CD4-positive, alpha-beta memory T cell (primary cell): ENCODE measurements around the gene RBBP8NL. TPM values are rescaled to one million over a fixed set of nuclear protein-coding genes. Genes with fewer than 3 reads are reported as not detected.

Experiments used
- CTCF ChIA-PET: fragments of 350-600 bp; sonication (Branson Sonifier 250); formaldehyde crosslinking; loops from one replicate; lab custom pipeline; 2021; ENCODE audit warnings: inconsistent platforms; ENCODE audit not compliant: partially characterized antibody; lab: Charles Lee
- POLR2A ChIA-PET: fragments of 350-600 bp; sonication (Branson Sonifier 250); formaldehyde crosslinking; loops from one replicate; lab custom pipeline; 2021; ENCODE audit not compliant: partially characterized antibody; lab: Charles Lee
- DNase-seq, 5 donors: peaks; one replicate each; pipeline versions ENCODE4 v3.0.0 to v3.0.0-alpha.2; 2020 to 2022; ENCODE audit warnings: mixed read lengths in 1 of 5
- H3K27ac ChIP-seq: one replicate; pipeline ENCODE4 v1.7.0; 2013; ENCODE audit warnings: low read depth, low read length
- H3K27me3 ChIP-seq: 2 replicates; pipeline ENCODE4 v1.7.0; 2013; ENCODE audit warnings: mild to moderate bottlenecking, low read length, moderate library complexity; ENCODE audit not compliant: insufficient read depth
- H3K36me3 ChIP-seq: 2 replicates; pipeline ENCODE4 v1.7.0; 2013; ENCODE audit warnings: mild to moderate bottlenecking, low read length, moderate library complexity; ENCODE audit not compliant: insufficient read depth
- H3K4me1 ChIP-seq: 2 replicates; pipeline ENCODE4 v1.7.0; 2013; ENCODE audit warnings: mild to moderate bottlenecking, low read length, moderate library complexity; ENCODE audit not compliant: insufficient read depth
- H3K4me3 ChIP-seq, 2 donors: one replicate each; pipeline ENCODE4 v1.7.0; 2013; ENCODE audit warnings: low read length in 2 of 2, mild to moderate bottlenecking in 1 of 2
- H3K9me3 ChIP-seq, 2 donors: one replicate each; pipeline ENCODE4 v1.7.0; 2013; ENCODE audit warnings: low read length in 2 of 2, control low read depth in 1 of 2; ENCODE audit not compliant: control insufficient read depth in 1 of 2
- H3K27ac Mint-ChIP-seq, 7 donors: one replicate each; pipeline ENCODE4 v1.8.0; 2020 to 2021; ENCODE audit warnings: mixed read lengths in 7 of 7, mild to moderate bottlenecking in 6 of 7, inconsistent platforms in 3 of 7, moderate library complexity in 3 of 7
- H3K27me3 Mint-ChIP-seq, 2 donors: one replicate each; pipeline ENCODE4 v1.8.0; 2020 to 2021; ENCODE audit warnings: mixed read lengths in 2 of 2
- H3K36me3 Mint-ChIP-seq, 2 donors: one replicate each; pipeline ENCODE4 v1.8.0; 2020 to 2021; ENCODE audit warnings: mixed read lengths in 2 of 2, inconsistent platforms in 1 of 2, mild to moderate bottlenecking in 1 of 2
- H3K4me1 Mint-ChIP-seq, 4 donors: one replicate each; pipeline ENCODE4 v1.8.0; 2020 to 2021; ENCODE audit warnings: mixed read lengths in 4 of 4, mild to moderate bottlenecking in 1 of 4
- H3K4me3 Mint-ChIP-seq, 8 donors: one replicate each; pipeline ENCODE4 v1.8.0; 2020 to 2021; ENCODE audit warnings: mixed read lengths in 8 of 8, mild to moderate bottlenecking in 7 of 8, moderate library complexity in 6 of 8, inconsistent platforms in 3 of 8
- H3K9me3 Mint-ChIP-seq, 8 donors: one replicate each; pipeline ENCODE4 v1.8.0; 2020 to 2021; ENCODE audit warnings: mixed read lengths in 8 of 8, mild to moderate bottlenecking in 5 of 8, inconsistent platforms in 3 of 8, moderate library complexity in 1 of 8
- intact Hi-C: fragments of 100-400 bp; cut with micrococcal nuclease; formaldehyde crosslinking; loops from one replicate; pipeline ENCODE4 v1.15.1; 2023
- polyA plus RNA-seq, 2 donors: library from polyadenylated mRNA; unstranded; fragments of 300-500 nt; fragmentation: Illumina TruSeq; gene quantifications; one replicate each; pipeline ENCODE4 v1.2.3, GENCODE V29; 2021
- total RNA-seq, 2 experiments: library from RNA; stranded (reverse); gene quantifications; one replicate each; pipeline ENCODE4 v1.2.3, GENCODE V29; 2021

Gene RBBP8NL
- total and polyA plus RNA-seq, 4 experiments from 2014 or later, result not detected

DNA sequence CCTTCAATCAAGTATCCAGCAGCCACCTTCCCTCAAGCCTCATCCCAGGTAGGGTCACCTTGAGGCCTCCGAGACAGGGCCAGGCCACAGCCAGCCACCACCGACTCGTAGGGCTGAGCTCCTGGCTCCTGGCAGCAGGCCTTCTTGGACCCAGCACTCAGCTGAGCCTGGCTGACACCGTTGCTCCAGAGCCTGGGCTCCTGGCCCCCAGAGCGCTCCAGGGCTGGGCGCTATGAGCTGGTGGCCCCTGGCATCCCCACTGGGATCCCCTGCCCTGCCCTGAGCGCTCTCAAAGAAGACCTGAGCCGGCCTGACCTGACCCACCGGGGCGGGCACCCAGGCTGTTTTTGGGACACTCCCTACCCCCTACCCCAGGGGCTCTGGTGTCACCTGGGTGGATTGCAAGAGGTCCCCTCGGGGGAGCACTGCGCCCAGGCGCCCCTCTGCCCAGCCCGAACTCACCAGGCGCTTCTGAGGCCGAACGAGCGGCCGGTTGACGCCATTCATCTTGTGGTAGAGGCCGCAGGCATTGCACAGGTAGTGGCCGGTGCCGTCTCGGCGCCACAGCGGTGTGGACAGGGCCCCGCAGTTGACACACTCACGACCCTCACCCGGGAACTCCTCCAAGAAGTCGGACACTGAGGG is 45.7 kb upstream of the RBBP8NL start:
- no peaks in the 10 kb centered on the region for H3K9me3 ChIP-seq
- no peaks in the 10 kb centered on the region for H3K27me3 ChIP-seq
- Mint-ChIP-seq H3K4me1 (peaks cover 0 to 7% (median under 1%) of the 10 kb centered on the region in 4 donors), H3K27me3 (peaks cover 17 to 34% of the 10 kb centered on the region in 2 donors), H3K27ac (no peak overlapping the region), H3K36me3 (no peaks in the 10 kb centered on the region), H3K4me3 (no peak overlapping the region), H3K9me3 (no peaks in the 10 kb centered on the region)
- intact Hi-C loops, result no loop called here
- H3K27ac ChIP-seq, result no peak overlapping the region
- H3K36me3 ChIP-seq, result no peaks in the 10 kb centered on the region
- CTCF ChIA-PET, result no interaction called here
- no peak for DNase-seq
- POLR2A ChIA-PET, result no interaction called here
- no peak overlapping the region for H3K4me3 ChIP-seq
- H3K4me1 ChIP-seq, result no peaks in the 10 kb centered on the region

DNA sequence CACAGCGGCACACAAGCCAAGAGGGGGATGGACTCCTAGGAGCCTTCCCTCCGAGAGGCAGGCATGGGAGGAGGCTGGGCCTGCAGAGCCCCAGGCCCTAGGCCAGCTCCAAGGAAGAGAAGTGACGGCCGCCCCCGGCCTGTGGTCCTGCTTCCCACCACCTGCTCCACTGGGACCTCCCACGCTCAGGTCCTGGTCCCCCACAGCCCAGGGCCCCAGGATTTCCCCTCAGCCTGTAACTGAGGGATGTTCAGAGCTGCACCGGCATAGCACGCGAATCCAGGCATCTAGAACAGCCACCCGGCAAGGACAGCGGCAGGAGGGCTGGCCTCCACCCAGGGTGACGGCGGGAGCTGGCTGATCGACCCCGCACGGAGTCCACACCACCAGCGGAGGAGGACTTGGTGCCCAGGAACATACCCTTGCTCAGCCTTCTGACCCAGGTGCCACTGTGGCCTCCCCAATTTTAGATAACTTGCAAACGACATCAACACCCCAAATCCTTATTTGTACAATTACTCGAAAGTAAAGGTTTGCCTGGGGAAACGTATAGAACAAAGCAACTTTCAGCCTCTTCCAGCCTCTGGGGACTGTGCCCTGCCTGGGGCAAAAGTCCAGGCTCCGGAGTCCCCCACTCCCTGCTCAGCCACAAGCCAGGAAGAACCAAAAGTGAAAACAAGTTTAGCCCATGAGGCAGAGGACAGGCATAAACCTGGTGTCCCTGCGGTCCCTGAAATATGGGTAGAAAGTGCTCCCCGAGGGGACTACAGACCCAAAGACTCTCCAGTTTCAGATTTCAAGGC is 45.0 kb upstream of the RBBP8NL start:
- DNase-seq, result no peak
- H3K4me3 Mint-ChIP-seq, result no peak overlapping the region
- Histone ChIP-seq H3K27ac (no peak overlapping the region), H3K36me3 (no peaks in the 10 kb centered on the region), H3K4me3 (no peak overlapping the region), H3K4me1 (no peaks in the 10 kb centered on the region), H3K9me3 (no peaks in the 10 kb centered on the region), H3K27me3 (no peaks in the 10 kb centered on the region)
- peaks cover 0 to 7% (median under 1%) of the 10 kb centered on the region in 4 donors for H3K4me1 Mint-ChIP-seq
- ChIA-PET POLR2A (no interaction called here), CTCF (no interaction called here)
- intact Hi-C loops, result no loop called here
- no peaks in the 10 kb centered on the region for H3K9me3 Mint-ChIP-seq
- H3K27ac Mint-ChIP-seq, result no peak overlapping the region
- peaks cover 20 to 28% of the 10 kb centered on the region in 2 donors for H3K27me3 Mint-ChIP-seq
- no peaks in the 10 kb centered on the region for H3K36me3 Mint-ChIP-seq

DNA sequence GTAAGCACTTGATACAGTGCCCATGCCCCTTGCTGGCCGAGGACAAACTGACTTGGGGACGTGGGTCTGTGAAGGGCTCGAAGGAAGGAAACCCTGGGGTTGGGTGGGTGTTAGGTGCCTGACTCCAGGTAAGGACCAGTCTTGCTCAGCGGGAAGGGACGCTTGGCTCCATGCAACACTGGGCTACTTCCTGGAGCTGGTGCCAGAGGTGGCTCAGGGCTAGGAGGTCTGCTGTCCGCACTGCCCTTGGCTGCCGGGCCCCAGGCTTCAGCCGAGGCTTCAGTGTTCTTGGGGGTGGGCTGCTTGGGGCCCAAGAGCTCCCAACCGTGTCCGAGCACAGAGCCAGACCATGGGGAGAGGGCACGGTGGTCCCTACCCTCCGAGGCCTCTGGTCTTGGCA is 43.1 kb upstream of the RBBP8NL start:
- Histone ChIP-seq H3K36me3 (no peaks in the 10 kb centered on the region), H3K27ac (no peak overlapping the region), H3K9me3 (no peaks in the 10 kb centered on the region), H3K4me1 (no peaks in the 10 kb centered on the region), H3K4me3 (no peak overlapping the region), H3K27me3 (no peaks in the 10 kb centered on the region)
- Mint-ChIP-seq H3K4me1 (no peaks in the 10 kb centered on the region), H3K27me3 (peaks cover 20 to 23% of the 10 kb centered on the region in 2 donors), H3K36me3 (no peaks in the 10 kb centered on the region), H3K9me3 (no peaks in the 10 kb centered on the region), H3K4me3 (no peak overlapping the region), H3K27ac (no peak overlapping the region)
- intact Hi-C loops, result no loop called here
- ChIA-PET CTCF (no interaction called here), POLR2A (no interaction called here)
- DNase-seq, result no peak

DNA sequence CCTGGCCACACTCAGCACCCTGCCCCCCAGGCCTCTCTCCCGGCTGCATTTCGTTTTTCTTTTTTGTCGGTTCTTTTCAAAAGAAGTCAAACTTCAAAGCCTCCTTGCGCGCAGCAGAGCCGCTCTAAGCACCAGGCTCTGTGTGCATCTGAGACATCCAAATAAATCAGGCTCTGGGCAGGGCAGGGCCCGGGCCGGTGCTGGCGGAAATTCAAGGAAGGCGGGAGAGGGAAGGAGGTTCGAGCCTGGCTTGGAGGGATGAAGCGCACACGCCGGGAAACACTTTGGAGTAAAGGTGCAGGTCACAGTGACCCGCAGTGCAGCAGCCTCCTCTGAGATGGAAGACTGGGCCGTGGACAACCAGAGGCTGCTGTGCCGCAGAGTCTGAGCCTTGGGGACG is 42.7 kb upstream of the RBBP8NL start:
- no peak overlapping the region for H3K27ac ChIP-seq
- peaks cover 20 to 23% of the 10 kb centered on the region in 2 donors for H3K27me3 Mint-ChIP-seq
- intact Hi-C loops, result no loop called here

DNA sequence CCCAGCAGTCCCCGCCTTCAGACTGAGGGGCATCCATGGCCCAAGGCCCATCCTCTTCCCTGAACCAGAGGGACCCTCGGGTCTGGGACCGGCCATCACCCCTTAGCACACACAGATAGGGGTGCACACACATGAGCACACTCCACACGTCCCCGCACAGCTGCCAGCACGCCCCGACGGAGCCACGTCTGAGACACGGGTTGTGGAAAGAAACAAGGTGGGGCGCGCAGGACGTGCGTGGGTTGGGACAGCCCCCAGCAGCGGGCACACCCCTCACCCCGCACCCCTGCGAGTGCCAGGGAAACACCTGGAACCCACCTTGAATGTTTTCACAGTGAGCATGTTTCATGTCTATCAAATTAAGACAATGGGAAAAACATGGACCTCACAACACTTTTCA is 42.0 kb upstream of the RBBP8NL start:
- H3K27ac Mint-ChIP-seq, result no peak overlapping the region
- no peak overlapping the region for H3K4me3 ChIP-seq
- ChIA-PET POLR2A (no interaction called here), CTCF (no interaction called here)
- no peak overlapping the region for H3K4me3 Mint-ChIP-seq
- H3K4me1 ChIP-seq, result no peaks in the 10 kb centered on the region
- no peak for DNase-seq
- H3K9me3 ChIP-seq, result no peaks in the 10 kb centered on the region
- H3K27me3 Mint-ChIP-seq, result peaks cover 20 to 23% of the 10 kb centered on the region in 2 donors
- no peaks in the 10 kb centered on the region for H3K36me3 ChIP-seq
- H3K27me3 ChIP-seq, result no peaks in the 10 kb centered on the region
- no peaks in the 10 kb centered on the region for H3K4me1 Mint-ChIP-seq
- H3K27ac ChIP-seq, result no peak overlapping the region
- intact Hi-C loops, result no loop called here
- no peaks in the 10 kb centered on the region for H3K9me3 Mint-ChIP-seq
- H3K36me3 Mint-ChIP-seq, result no peaks in the 10 kb centered on the region

More for the DNA sequence above, 42.7 kb upstream of the RBBP8NL start:
- Mint-ChIP-seq H3K27ac (no peak overlapping the region), H3K9me3 (no peaks in the 10 kb centered on the region), H3K4me3 (no peak overlapping the region), H3K4me1 (no peaks in the 10 kb centered on the region), H3K36me3 (no peaks in the 10 kb centered on the region)
- CTCF ChIA-PET, result no interaction called here
- Histone ChIP-seq H3K4me1 (no peaks in the 10 kb centered on the region), H3K36me3 (no peaks in the 10 kb centered on the region), H3K4me3 (no peak overlapping the region), H3K27me3 (no peaks in the 10 kb centered on the region), H3K9me3 (no peaks in the 10 kb centered on the region)
- POLR2A ChIA-PET, result no interaction called here
- no peak for DNase-seq

DNA sequence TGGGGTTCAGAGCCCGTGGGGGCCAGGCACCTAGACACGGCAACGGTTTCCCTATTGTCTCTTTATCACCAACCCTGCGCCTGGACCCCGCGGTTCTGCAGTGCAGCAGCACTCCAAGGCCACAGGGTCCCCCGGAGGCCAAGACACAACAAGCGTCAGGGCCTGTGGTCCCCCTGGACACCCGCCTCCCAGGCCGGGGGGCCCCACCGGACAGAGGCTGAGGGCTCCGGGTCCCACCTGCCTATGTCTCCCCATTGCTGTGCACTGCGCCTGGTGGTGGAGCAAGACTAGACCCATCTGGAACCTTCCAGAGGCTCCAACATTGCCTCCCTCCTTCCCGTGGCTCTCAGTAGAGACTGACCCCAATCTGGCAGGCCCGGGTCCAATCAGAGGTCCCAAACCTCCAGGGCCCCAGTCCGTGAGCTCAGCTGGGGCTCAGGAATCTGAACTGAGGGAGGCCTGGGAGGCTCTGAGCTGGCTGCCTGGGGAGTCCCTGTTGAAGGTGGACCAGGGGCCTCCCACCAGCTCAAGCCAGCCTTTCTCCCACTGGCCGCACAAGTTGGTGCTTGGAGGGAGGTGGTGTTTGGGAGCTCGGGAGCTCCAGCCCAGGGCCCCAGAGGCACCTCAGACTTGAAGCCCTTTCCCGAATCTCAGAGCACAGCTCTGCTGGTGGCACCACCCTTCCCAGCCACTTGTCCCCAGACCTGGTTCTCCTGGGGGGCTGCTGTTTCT is 39.6 kb upstream of the RBBP8NL start:
- Histone ChIP-seq H3K4me1 (no peaks in the 10 kb centered on the region), H3K27ac (no peak overlapping the region), H3K4me3 (no peak overlapping the region), H3K36me3 (no peaks in the 10 kb centered on the region), H3K27me3 (no peaks in the 10 kb centered on the region), H3K9me3 (no peaks in the 10 kb centered on the region)
- ChIA-PET POLR2A (no interaction called here), CTCF (no interaction called here)
- Mint-ChIP-seq H3K27me3 (peaks cover 11 to 17% of the 10 kb centered on the region in 2 donors), H3K4me1 (no peaks in the 10 kb centered on the region), H3K9me3 (no peaks in the 10 kb centered on the region), H3K4me3 (no peak overlapping the region), H3K36me3 (no peaks in the 10 kb centered on the region), H3K27ac (no peak overlapping the region)
- no peak for DNase-seq
- intact Hi-C loops, result no loop called here

DNA sequence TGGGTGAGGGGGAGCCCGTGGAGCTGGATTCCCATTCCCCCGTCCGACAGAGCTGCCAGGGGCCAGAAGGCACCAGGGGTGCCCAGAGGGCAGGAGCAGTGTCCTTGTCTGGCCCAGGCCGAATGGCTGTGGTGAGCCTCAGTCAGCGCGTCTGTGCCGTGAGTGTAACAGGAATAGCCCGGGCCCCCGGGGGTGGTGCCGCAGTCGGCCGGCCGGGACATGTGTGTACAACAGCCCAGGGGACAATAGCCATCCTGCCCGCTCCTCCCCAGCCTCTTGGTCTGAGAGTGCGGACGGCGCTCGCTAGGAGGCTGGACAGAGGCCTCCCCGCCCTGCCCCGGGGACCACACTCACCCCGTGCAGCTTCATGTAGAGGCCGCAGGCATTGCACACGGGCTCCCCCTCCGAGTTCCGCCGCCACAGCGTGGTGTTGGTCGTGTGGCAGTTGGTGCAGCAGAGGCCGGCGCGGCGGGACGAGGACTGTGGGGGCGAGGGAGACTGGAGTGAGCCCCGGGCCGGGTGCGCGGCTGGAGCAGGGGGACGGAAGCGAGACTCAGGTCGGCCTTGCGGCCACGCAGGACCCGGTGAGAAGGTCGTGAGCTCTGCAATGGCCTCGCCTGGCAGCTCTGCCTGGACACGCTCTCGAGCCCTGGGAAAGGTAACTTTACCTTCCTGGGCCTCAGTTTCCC is 38.9 kb upstream of the RBBP8NL start:
- Histone ChIP-seq H3K4me3 (no peak overlapping the region), H3K27me3 (no peaks in the 10 kb centered on the region), H3K9me3 (no peaks in the 10 kb centered on the region), H3K27ac (no peak overlapping the region), H3K36me3 (no peaks in the 10 kb centered on the region), H3K4me1 (no peaks in the 10 kb centered on the region)
- Mint-ChIP-seq H3K4me3 (no peak overlapping the region), H3K9me3 (no peaks in the 10 kb centered on the region), H3K27ac (no peak overlapping the region), H3K36me3 (no peaks in the 10 kb centered on the region), H3K4me1 (no peaks in the 10 kb centered on the region), H3K27me3 (peaks cover 12 to 15% of the 10 kb centered on the region in 2 donors)
- DNase-seq, result no peak
- POLR2A ChIA-PET, result no interaction called here
- intact Hi-C loops, result no loop called here
- CTCF ChIA-PET, result no interaction called here
